ENCODE data around the gene GCN1.

The GCN1 gene

DNA sequence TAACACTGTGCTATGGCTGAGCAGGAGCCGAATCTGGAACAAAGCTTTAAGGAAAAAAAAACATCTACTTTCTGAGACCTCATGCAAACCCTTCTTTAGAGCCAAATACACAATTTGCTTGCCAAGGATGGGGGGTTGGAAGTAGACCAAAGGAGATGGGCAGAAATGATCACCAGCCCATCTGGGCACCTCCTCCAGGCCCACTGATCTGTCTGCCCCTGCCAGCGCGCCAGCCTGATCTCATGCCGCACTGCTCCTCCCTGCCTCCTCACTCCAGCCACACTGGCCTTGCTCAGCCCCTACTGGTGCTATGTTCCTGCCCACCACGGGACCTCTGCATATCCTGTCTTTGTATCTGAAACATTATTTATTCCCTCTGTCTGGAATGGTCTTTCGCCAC is 53.2 kb downstream of the GCN1 start:
- no peak for DNase-seq

- DNase-seq = no peak
Measured at GRCh38 chr12:120140603-120141002, 53.9 kb downstream of the GCN1 start.

DNA sequence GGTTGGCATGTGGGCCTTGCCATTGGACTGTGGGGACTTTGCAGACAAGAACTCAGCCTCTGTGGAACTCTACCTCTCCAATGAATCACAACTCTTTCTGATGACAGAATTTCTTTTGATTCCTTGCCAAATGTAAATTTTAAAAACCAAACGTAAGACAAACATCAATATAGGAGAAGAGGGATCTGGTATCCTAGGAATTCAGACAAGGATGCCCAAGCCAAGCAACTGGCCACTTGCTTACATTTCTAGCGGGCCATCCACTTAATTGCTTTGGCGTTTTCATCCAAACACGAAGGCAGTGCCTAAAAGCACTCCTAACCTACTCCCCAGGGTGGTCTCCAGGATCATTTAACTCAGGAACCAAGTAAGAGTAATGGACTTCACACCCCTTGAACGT is 54.6 kb downstream of the GCN1 start:
- DNase-seq = no peak

DNA sequence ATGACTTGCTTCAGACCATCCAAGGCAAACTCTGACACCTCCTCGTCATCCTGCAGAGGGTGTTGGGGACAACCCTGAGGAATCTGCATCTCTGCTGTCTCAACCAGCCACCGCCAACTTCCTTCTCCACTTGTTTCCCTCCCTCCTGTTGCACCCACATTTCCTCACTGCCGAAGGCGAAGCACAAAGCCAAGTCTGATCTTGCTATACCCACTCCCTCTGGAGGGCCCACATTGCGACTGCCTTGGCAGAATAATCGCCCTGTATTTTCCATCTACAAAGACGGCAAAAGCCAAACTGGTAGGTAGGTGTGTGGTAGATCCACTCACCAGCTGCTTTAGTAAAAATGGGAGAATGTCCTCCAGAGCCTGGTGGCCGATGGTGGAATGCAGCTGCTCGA is 56.1 kb downstream of the GCN1 start:
- DNase-seq = no peak

- DNase-seq = no peak
Measured at GRCh38 chr12:120137833-120138232, 56.7 kb downstream of the GCN1 start.

DNA sequence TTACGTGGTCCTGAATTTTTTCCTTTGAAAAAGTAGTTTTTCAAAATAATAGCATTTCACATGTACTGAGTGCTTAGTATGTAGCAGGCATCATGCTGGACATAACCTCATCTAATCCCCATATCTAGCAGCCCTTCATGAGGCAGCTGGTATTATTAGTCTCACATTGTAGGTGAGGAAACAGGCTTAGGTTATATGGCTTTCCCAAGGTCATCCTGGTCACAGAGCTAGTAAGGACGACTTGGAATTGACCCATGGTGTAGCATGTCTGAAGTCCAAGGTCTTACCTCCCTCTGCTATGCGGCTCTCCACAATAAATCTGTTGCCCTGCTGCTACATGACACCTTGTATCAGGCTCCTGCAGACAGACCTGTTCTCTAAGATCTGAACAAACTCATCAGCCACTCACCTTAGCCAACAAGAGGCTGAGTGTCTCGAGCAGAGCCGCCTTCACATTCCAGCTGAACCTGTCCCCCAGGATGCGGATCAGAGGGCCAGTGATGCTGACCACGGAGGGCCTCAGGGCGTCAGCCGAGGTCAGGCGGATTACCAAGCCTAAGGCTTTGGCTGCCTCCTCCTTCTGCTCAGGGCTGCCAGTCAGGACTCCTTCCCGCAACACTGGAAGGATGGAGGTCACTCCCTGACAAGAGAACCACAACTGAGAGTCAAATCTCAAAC is 58.3 kb downstream of the GCN1 start:
- DNase-seq = no peak

GRCh38 chr12:120134307-120134980 is 60.1 kb downstream of the GCN1 start:
- no peak for DNase-seq

DNA sequence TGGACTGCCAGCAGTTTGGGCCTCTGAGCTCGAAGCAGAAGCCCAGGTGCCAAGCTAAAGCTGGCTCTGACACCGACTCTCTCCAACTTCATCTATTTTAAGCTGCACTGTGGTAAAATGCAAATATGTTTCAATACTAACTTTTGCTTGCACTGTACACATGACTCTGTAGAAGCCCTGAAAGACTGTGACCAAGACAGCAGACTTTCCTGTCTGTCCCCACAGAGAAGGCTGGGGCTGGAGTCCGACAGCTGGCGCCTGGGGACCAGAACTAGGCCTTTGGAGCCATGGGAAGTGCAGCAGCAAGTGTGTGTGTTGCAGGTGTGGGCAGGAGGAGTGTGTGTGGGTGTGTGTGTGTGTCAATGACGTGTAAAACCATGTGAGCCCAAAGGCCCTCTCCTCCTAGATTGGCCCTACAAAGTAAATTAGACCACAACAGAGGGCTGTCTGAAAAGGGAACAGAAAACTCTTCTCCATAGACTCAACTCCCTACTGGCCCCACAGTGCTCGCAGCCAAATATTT is 61.6 kb downstream of the GCN1 start:
- DNase-seq = no peak

GRCh38 chr12:120132054-120132836 is 62.3 kb downstream of the GCN1 start:
- no peak for DNase-seq

- no peak for DNase-seq
Measured at GRCh38 chr12:120131116-120131515, 63.4 kb downstream of the GCN1 start.

- no peak for DNase-seq
Measured at GRCh38 chr12:120130011-120130410, 64.5 kb downstream of the GCN1 start.

DNA sequence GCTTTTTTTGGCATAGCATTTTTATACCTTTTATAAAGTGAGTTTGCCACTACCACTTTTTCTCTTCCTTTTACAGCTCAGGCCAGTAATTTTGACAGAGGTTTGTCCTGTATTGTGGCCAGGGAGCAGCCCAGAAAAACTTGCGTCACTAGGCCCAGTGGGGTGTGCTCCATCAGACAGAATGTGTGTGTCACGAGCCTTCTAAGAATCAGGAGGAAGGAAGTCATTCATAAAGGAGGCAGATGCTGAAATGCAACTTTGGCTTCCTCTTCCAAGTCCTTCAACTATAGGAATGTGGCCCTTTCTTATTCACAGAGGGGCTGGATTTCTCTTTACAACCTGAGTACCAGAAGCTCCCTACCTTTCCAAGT is 67.9 kb downstream of the GCN1 start:
- DNase-seq = no peak

GRCh38 chr12:120125792-120126634 is 68.5 kb downstream of the GCN1 start:
- DNase-seq = no peak

DNA sequence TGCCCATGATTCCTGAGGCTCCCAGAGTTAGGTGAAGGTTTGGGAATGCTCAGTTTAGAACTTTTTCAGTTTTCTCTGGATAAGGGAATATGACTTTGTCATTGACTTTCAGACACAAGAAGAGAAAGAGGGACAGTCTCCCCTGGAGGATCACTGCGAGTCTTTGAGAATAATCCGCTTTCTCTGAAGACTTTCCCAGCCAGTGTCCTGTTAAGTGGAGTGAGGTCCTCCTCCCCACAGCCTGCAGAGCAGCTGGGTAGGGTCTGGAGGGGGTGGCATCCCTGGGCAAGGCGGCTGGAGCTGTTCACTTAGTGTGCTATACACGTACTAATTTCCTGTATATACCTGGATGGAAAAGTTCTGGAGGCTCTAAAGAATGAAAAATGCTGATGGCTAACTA is 69.5 kb downstream of the GCN1 start:
- DNase-seq = no peak

- DNase-seq = peak in 1 of 5 experiments; percentile 86
Measured at GRCh38 chr12:120121766-120122293, 72.7 kb downstream of the GCN1 start.

DNA sequence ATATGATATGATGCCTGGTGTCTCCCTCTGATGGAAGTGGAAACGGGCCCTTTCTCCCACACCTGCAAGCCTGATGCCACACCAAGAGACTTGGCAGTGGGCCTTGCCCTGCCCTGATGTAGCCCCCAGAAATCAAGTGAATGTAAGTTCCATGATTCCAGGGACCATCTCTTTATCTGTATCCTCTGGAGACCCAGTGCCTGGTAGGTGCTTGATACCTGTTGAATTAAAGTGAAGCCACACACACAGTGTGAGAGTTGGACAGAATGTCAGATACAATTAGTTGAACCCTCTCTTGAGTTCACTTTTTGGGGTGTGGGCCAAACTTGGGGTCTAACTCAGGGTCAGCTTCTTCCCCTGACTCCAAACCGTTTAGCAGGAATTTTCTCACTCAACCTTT is 73.2 kb downstream of the GCN1 start:
- DNase-seq = no peak

DNA sequence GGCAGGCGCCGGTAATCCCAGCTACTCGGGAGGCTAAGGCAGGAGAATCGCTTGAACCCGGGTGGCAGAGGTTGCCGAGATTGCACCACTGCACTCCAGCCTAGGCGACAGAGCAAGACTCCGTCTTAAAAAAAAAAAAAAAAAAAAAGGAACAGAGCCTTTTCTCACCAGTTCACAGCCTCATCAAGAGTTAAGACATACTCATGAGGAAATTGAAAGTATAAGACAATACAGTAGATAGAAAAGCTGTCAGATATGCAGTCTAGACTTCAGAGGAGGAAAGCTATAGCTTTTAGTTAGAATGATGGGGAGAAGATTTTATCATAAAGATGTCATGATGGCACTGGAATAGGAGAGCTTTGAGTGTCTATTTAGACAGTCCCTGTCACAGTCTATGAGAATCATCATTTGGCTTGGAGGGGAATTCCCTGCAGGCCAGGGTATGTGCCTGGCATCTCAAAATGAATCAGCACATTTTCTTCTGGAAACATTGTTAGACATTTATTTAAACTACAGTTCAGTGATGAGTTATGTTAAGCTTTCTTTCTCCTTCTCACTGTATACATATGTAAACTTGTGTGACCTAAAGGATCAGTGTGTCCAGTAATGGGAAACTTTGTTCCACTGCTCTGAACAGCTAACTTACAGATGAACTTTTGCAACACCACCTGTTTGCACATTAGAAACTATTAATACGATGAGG is 75.1 kb downstream of the GCN1 start:
- DNase-seq = peak in 1 of 5 experiments; percentile 78

DNA sequence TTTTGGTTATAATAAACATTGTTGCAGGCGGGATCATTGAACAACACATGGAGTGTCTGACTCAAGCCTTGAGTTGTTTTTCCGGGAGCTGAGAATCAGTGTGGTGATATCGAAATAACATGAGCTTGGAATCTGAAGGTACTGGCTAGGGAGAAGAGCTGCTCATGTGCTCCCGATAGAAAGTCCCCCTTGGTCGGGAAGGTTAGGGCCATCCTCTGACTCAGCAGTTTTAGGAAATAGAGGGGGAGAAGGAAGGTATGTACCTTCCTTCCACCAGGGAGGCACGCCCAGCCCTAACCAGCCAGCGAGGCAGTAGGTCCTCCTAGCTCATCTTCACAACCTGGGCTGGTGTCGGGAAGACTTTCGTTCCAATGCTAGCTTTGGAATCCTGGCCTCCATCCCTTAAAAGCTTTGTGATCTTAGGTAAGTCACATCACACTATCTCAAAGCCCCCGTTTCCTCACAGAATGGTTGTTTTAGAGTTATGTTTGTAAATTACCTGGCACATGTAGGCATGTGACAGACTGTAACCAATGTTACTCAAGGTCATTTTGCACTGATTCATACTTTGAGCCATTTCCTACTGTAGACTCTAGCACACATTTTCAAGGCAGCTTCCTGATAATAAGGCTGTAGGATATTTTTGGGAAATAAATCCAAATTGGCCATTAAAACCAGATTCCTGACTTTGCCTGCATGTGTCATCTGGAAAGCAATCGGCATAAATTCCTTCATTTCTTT is 76.0 kb downstream of the GCN1 start:
- peak in 1 of 5 experiments; percentile 39 for DNase-seq

GRCh38 chr12:120117961-120118320 is 76.6 kb downstream of the GCN1 start:
- no peak for DNase-seq

DNA sequence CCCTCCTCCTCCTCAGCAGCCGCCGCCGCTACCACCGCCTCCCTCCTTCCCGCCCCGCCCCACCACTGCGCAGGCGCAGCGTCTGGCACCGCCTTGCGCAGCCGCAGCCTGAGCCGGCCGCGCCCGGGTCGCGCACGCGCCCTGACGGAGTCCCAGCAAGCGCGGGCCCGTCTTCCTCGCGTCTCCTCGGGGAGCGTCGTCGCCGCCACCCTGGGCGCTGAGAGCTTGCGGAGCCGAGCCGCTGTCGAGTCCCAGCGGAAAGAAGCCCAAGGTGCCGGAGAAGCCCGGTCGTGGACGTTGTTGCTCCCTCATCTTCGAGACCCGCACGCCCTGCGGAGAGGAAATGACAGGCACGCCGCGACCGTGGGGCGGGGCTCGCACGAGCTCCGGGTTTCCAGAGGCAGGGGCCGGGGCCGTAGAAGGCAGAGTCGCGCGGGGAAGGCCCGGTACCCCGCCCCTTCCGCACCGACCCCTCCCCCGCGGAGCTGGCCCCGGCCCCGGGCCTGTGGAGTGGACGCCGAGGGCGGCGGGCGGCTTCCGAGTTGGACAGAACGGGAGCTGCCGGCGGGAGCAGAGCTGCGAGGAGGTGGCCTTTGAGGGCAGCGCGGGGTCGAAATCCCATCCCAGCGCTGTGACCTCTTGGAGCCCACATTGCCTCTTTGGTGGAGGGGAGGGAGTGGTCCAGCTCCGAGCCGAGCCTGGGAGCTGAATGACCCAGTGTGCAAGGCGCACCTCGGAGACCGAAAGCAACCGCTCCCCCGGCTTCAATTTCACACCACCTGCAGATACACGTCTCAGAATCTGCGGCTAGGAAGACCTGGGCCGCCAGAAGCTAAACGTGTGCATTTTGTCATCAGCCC is 77.5 kb downstream of the GCN1 start:
- DNase-seq = peak; percentile 95 to 97 (median 96)
